Smooth muscle cell (in vitro differentiated cells): ENCODE measurements around the gene MGAT4A. TPM values are rescaled to one million over a fixed set of nuclear protein-coding genes. Genes with fewer than 3 reads are reported as not detected.

Source experiments
- DNase-seq: peaks from one replicate; lab custom pipeline; 2025; ENCODE audit not compliant: unreplicated experiment; lab: John Stamatoyannopoulos, UW
- H2AFZ ChIP-seq: fragments of 200-600 bp; sonication (generic); 2 replicates; pipeline ENCODE4 v1.6.0; 2016; ENCODE audit warnings: antibody characterized with exemption, low read depth, mild to moderate bottlenecking
- H3F3A ChIP-seq: fragments of 200-600 bp; sonication (generic); 2 replicates; pipeline ENCODE4 v1.6.0; 2017; ENCODE audit warnings: antibody characterized with exemption, low read depth
- H3K27ac ChIP-seq: fragments of 200-600 bp; sonication (generic); 2 replicates; pipeline ENCODE4 v1.5.1; 2016; ENCODE audit warnings: low read depth, mild to moderate bottlenecking
- H3K27me3 ChIP-seq: fragments of 200-600 bp; sonication (generic); 2 replicates; pipeline ENCODE4 v1.6.1; 2016; ENCODE audit warnings: low read depth, mild to moderate bottlenecking
- H3K36me3 ChIP-seq: fragments of 200-600 bp; sonication (generic); 2 replicates; pipeline ENCODE4 v1.5.1; 2016; ENCODE audit warnings: low read depth
- H3K4me1 ChIP-seq: fragments of 200-600 bp; sonication (generic); 2 replicates; pipeline ENCODE4 v1.5.1; 2016; ENCODE audit warnings: low read depth
- H3K4me2 ChIP-seq: fragments of 200-600 bp; sonication (generic); 2 replicates; pipeline ENCODE4 v1.6.0; 2016; ENCODE audit warnings: mild to moderate bottlenecking
- H3K4me3 ChIP-seq: fragments of 200-600 bp; sonication (generic); 2 replicates; pipeline ENCODE4 v1.5.1; 2016; ENCODE audit warnings: mild to moderate bottlenecking
- H3K79me2 ChIP-seq: fragments of 200-600 bp; sonication (generic); 2 replicates; pipeline ENCODE4 v1.6.0; 2016; ENCODE audit warnings: low read depth, mild to moderate bottlenecking
- H3K9ac ChIP-seq: fragments of 200-600 bp; sonication (generic); 2 replicates; pipeline ENCODE4 v1.6.0; 2016; ENCODE audit warnings: low read depth
- H3K9me3 ChIP-seq: fragments of 200-600 bp; sonication (generic); replicated peaks from 2 replicates; pipeline ENCODE4 v1.5.1; 2016; ENCODE audit warnings: low read depth
- H4K20me1 ChIP-seq: fragments of 200-600 bp; sonication (generic); 2 replicates; pipeline ENCODE4 v1.6.0; 2016; ENCODE audit warnings: low read depth
- WGBS: methylation state at CpG from one replicate; pipeline ENCODE4 v1.1.7; 2016; ENCODE audit warnings: low lambda C conversion rate; 5-methylcytosine and 5-hydroxymethylcytosine counted together
- polyA plus RNA-seq: library from polyadenylated mRNA; unstranded; fragments of >200 nt; fragmentation: Nextera tagmentation; extraction: Ambion mirVana; gene quantifications from 2 replicates; pipeline ENCODE4 v1.2.1, GENCODE V29; 2016
- total RNA-seq: library from RNA; depleted of rRNA; stranded (reverse); fragments of >200 nt; gene quantifications from 2 replicates; pipeline ENCODE4 v1.2.3, GENCODE V29; 2014
- TF ChIP-seq, protein P1 (sequence below): fragments of 200-600 bp; sonication (generic); IDR thresholded peaks from 2 replicates; pipeline ENCODE4 v1.5.1; 2017; ENCODE audit warnings: borderline replicate concordance, mild to moderate bottlenecking, antibody characterized with exemption; ENCODE audit not compliant: insufficient read depth, poor library complexity, severe bottlenecking

MGAT4A gene
- total and polyA plus RNA-seq, 2 experiments from 2014 or later, result 1.4 to 8.9 TPM

DNA sequence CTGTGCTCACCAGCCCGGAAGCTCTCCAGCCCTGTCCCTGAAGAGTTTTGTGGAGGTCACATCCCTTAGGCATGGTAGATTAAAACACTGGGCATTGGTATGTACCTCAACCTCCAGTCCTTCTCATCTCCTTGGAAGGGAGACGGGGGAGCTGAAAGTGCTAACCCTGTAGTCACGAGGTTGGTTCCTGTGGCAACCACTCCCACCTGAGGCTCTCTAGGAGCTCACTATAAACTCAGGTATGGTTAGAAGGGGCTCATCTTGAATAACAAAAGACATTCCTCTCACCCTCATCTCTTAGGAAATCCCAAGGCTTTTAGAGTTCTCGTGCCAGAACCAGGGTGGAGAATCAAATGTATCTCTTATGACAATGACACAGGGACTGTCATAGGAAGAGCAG, 43.0 kb upstream of the MGAT4A start:
- Histone ChIP-seq H2AFZ (no peak overlapping the region), H3F3A (no peaks in the 10 kb centered on the region), H4K20me1 (no peaks in the 10 kb centered on the region), H3K9me3 (no peaks in the 10 kb centered on the region), H3K4me1 (no peaks in the 10 kb centered on the region), H3K4me2 (no peak overlapping the region), H3K4me3 (no peak overlapping the region), H3K9ac (no peak overlapping the region), H3K27ac (no peak overlapping the region), H3K27me3 (no peaks in the 10 kb centered on the region), H3K79me2 (no peaks in the 10 kb centered on the region), H3K36me3 (no peaks in the 10 kb centered on the region)
- DNase-seq, result no peak
- 93% methylated on average over 4 of the region's 4 CpGs for WGBS
- TF ChIP-seq, protein P1, sequence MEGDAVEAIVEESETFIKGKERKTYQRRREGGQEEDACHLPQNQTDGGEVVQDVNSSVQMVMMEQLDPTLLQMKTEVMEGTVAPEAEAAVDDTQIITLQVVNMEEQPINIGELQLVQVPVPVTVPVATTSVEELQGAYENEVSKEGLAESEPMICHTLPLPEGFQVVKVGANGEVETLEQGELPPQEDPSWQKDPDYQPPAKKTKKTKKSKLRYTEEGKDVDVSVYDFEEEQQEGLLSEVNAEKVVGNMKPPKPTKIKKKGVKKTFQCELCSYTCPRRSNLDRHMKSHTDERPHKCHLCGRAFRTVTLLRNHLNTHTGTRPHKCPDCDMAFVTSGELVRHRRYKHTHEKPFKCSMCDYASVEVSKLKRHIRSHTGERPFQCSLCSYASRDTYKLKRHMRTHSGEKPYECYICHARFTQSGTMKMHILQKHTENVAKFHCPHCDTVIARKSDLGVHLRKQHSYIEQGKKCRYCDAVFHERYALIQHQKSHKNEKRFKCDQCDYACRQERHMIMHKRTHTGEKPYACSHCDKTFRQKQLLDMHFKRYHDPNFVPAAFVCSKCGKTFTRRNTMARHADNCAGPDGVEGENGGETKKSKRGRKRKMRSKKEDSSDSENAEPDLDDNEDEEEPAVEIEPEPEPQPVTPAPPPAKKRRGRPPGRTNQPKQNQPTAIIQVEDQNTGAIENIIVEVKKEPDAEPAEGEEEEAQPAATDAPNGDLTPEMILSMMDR, result no peak

GRCh38 chr2:98773169-98773568, 42.2 kb upstream of the MGAT4A start:
- peak overlapping the region; percentile 31 for H2AFZ ChIP-seq
- H3K4me1 ChIP-seq, result no peaks in the 10 kb centered on the region
- TF ChIP-seq, protein P1, result no peak
- peak overlapping the region; percentile 0 for H3K9ac ChIP-seq
- no peaks in the 10 kb centered on the region for H3K79me2 ChIP-seq
- no peaks in the 10 kb centered on the region for H3F3A ChIP-seq
- H3K4me3 ChIP-seq, result no peak overlapping the region
- H3K27me3 ChIP-seq, result no peaks in the 10 kb centered on the region
- no peaks in the 10 kb centered on the region for H3K36me3 ChIP-seq
- no peak for DNase-seq
- no peaks in the 10 kb centered on the region for H4K20me1 ChIP-seq
- H3K9me3 ChIP-seq, result no peaks in the 10 kb centered on the region
- peak overlapping the region; percentile 69 for H3K4me2 ChIP-seq
- 96% methylated on average over 5 of the region's 5 CpGs for WGBS
- peak overlapping the region; percentile 31 for H3K27ac ChIP-seq

- Histone ChIP-seq H3K4me3 (no peak overlapping the region), H3K79me2 (no peaks in the 10 kb centered on the region), H4K20me1 (no peaks in the 10 kb centered on the region), H3F3A (no peaks in the 10 kb centered on the region), H3K4me2 (peak overlapping the region; percentile 69), H3K9ac (peak overlapping the region; percentile 0), H3K27me3 (no peaks in the 10 kb centered on the region), H3K9me3 (no peaks in the 10 kb centered on the region), H3K4me1 (no peaks in the 10 kb centered on the region), H2AFZ (peak overlapping the region; percentile 31), H3K27ac (peak overlapping the region; percentile 31), H3K36me3 (no peaks in the 10 kb centered on the region)
- WGBS, result 52% methylated on average over 8 of the region's 8 CpGs
- TF ChIP-seq, protein P1, result no peak
- no peak for DNase-seq
Observed at GRCh38 chr2:98772536-98772935, 41.6 kb upstream of the MGAT4A start.
